ENCODE measurements around the gene CDCA7.

GRCh38 chr2:173359231-173359630 lies 4.6 kb downstream of the CDCA7 start:
- TF ChIP-seq CTCF (IDR thresholded peaks at IDR 0.05) (no peak), POLR2A (IDR thresholded peaks at IDR 0.05) (no peak)
